Myocyte (in vitro differentiated cells): ENCODE data around the gene B3GNT7. TPM values are rescaled to one million over a fixed set of nuclear protein-coding genes. Genes with fewer than 3 reads are reported as not detected.
"Not testable (repeated sequence)": the region's sequence is repeated elsewhere in the genome, so short reads cannot be mapped to it uniquely, and the experiment has no call there.

Source experiments
- DNase-seq: peaks from one replicate; pipeline ENCODE4 v3.0.0-alpha.2; 2012; ENCODE audit warnings: low read depth
- microRNA-seq: library from miRNA; unstranded; fragments of <30 nt; microRNA quantifications from one replicate; pipeline ENCODE4, GENCODE V29; 2016
- total RNA-seq: library from RNA; depleted of rRNA; stranded (reverse); fragments of >200 nt; gene quantifications from 2 replicates; pipeline ENCODE4 v1.2.3, GENCODE V29; 2014

The B3GNT7 gene
- total RNA-seq, 1 donor from 2014 or later = not detected

GRCh38 chr2:231423176-231423575 is 27.7 kb downstream of the B3GNT7 start:
- no peak for DNase-seq

GRCh38 chr2:231425291-231425810 is 29.8 kb downstream of the B3GNT7 start:
- no peak for DNase-seq

GRCh38 chr2:231425811-231426703 is 30.5 kb downstream of the B3GNT7 start:
- DNase-seq = no peak

- no peak for DNase-seq
These were observed 31.6 kb downstream of the B3GNT7 start for GRCh38 chr2:231427116-231427515.

GRCh38 chr2:231429152-231429551 is 33.6 kb downstream of the B3GNT7 start:
- DNase-seq = no peak

GRCh38 chr2:231429901-231430300 is 34.4 kb downstream of the B3GNT7 start:
- no peak for DNase-seq

- DNase-seq = not testable (repeated sequence)
These were observed 34.9 kb downstream of the B3GNT7 start for GRCh38 chr2:231430437-231430836.

GRCh38 chr2:231431606-231432005 is 36.1 kb downstream of the B3GNT7 start:
- DNase-seq = no peak

- DNase-seq = no peak
These were observed 38.5 kb downstream of the B3GNT7 start for GRCh38 chr2:231433990-231434389.

GRCh38 chr2:231436957-231437356 is 41.4 kb downstream of the B3GNT7 start:
- no peak for DNase-seq

- DNase-seq = no peak
These were observed 54.1 kb downstream of the B3GNT7 start for GRCh38 chr2:231449503-231450054.

GRCh38 chr2:231450548-231450989 is 55.1 kb downstream of the B3GNT7 start:
- no peak for DNase-seq

Small RNA genes within 50 kb of the gene (microRNA-seq; reads per million reads assigned to microRNA genes)
- not detected for gene MIR4777

Other genes starting within 250 kb of the B3GNT7 start
- 43.8 and 55.7 TPM in 2 replicates for gene ARMC9, start 197.1 kb upstream of the B3GNT7 start, total RNA-seq
- 148 and 165 TPM in 2 replicates for gene NCL, start 68.8 kb downstream of the B3GNT7 start, total RNA-seq
- gene NMUR1, start 134.7 kb downstream of the B3GNT7 start, total RNA-seq = not detected in 2 replicates
- gene TEX44, start 197.2 kb downstream of the B3GNT7 start, total RNA-seq = not detected in 2 replicates